Activated CD4-positive, alpha-beta memory T cell treated with anti-CD3 and anti-CD28 coated beads for 36 hours (primary cell): Measurements from ENCODE around the gene GGTA1. TPM values are rescaled to one million over a fixed set of nuclear protein-coding genes. Genes with fewer than 3 reads are reported as not detected.
"Not testable (repeated sequence)": the region's sequence is repeated elsewhere in the genome, so short reads cannot be mapped to it uniquely, and the experiment has no call there.

ENCODE experiments used
- CTCF ChIA-PET: fragments of 350-600 bp; sonication (Branson Sonifier 250); formaldehyde crosslinking; loops from one replicate; lab custom pipeline; 2021; ENCODE audit warnings: antibody characterized with exemption, inconsistent platforms; lab: Charles Lee
- POLR2A ChIA-PET: fragments of 350-600 bp; sonication (Branson Sonifier 250); formaldehyde crosslinking; loops from one replicate; lab custom pipeline; 2021; ENCODE audit warnings: antibody characterized with exemption; lab: Charles Lee
- DNase-seq: peaks from one replicate; pipeline ENCODE4 v3.0.0-alpha.2; 2020
- H3K27ac Mint-ChIP-seq: one replicate; pipeline ENCODE4 v1.8.0; 2021; ENCODE audit warnings: mixed read lengths
- H3K27me3 Mint-ChIP-seq: one replicate; pipeline ENCODE4 v1.8.0; 2021; ENCODE audit warnings: mixed read lengths
- H3K36me3 Mint-ChIP-seq: one replicate; pipeline ENCODE4 v1.8.0; 2021; ENCODE audit warnings: mixed read lengths
- H3K4me1 Mint-ChIP-seq: one replicate; pipeline ENCODE4 v1.8.0; 2021; ENCODE audit warnings: low read depth, mixed read lengths
- H3K4me3 Mint-ChIP-seq: one replicate; pipeline ENCODE4 v1.8.0; 2021; ENCODE audit warnings: mild to moderate bottlenecking, mixed read lengths
- H3K9me3 Mint-ChIP-seq: one replicate; pipeline ENCODE4 v1.8.0; 2021; ENCODE audit warnings: mixed read lengths
- intact Hi-C: fragments of 100-400 bp; cut with micrococcal nuclease; formaldehyde crosslinking; loops from one replicate; pipeline ENCODE4 v1.15.1; 2023
- total RNA-seq, 2 experiments: library from RNA; stranded (reverse); gene quantifications; one replicate each; pipeline ENCODE4 v1.2.3, GENCODE V29; 2021

Gene GGTA1
- total RNA-seq, 2 experiments from 2014 or later: not detected

DNA sequence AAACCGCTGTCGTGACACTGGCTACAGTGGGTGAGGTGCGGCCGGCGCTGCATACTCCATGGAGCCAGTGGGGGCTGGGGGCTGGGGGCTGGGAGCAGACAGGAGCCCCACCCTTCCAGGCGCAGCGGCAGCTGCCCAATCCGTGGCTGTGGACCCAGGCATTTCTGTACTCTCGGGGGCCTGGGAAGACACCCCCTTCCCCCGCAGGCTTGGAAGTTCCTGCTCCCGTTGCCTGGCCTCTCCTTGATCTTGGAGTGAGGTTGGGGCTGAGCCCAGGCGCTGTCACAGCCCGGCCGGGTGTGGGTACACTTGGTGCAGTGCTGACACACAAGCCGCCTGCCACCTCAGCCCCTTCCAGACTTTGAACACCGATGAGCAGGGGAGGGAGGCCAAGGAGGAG lies 27.7 kb upstream of the GGTA1 start:
- DNase-seq: no peak
- Mint-ChIP-seq H3K4me3 (no peak overlapping the region), H3K4me1 (no peaks in the 10 kb centered on the region), H3K9me3 (peaks cover 2% of the 10 kb centered on the region), H3K27ac (no peak overlapping the region), H3K36me3 (no peaks in the 10 kb centered on the region), H3K27me3 (peaks cover 13% of the 10 kb centered on the region)
- ChIA-PET CTCF (interaction anchor here (1.3 kb wide), 1 partner anchor 19 kb away, joined by 3 read pairs; no protein-coding TSS in a partner anchor), POLR2A (no interaction called here)
- intact Hi-C loops: no loop called here

DNA sequence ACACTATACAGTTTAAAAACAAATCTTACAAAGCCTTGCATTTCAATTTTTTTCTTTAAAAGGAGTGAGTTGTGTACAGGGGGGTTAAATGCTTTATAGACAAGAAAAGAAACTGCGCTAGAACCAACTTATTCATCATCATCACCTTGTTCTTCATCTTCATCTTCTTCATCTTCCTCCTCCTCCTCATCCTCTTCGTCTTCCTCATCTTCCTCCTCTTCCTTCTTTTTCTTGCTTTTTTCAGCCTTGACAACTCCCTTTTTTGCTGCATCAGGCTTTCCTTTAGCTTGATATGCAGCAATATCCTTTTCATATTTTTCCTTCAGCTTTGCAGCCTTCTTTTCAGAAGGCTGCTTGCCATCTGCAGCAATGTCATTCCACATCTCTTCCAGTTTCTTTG lies 20.0 kb upstream of the GGTA1 start:
- H3K27me3 Mint-ChIP-seq, intact Hi-C loops, H3K27ac Mint-ChIP-seq, H3K4me3 Mint-ChIP-seq, H3K9me3 Mint-ChIP-seq, H3K4me1 Mint-ChIP-seq, H3K36me3 Mint-ChIP-seq, CTCF ChIA-PET, DNase-seq, POLR2A ChIA-PET: not testable (repeated sequence)

DNA sequence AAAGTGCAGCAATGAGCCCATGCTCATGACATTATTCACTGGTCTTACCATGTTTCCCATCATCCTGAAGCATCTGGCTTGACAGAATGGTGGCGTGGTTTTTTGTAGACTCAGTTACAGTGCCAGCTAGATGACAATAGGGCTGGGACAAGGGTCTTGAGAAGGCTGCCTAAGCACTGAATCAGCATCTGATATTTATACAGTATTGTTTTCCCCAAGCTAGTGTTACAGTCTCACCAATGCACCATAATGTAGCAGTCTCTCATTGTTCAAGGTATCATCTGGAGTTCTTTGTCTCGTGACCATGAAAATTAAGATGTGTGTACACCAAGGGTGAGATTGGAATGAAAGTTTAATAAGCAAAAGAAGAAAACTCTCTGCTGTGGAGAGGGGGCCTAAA lies 19.0 kb upstream of the GGTA1 start:
- no peak overlapping the region for H3K4me3 Mint-ChIP-seq
- H3K27ac Mint-ChIP-seq: no peak overlapping the region
- peaks cover 6% of the 10 kb centered on the region for H3K9me3 Mint-ChIP-seq
- ChIA-PET CTCF (interaction anchor here (0.6 to 0.9 kb wide), 2 partner anchors 29 to 32 kb away, joined by 3 read pairs; no protein-coding TSS in a partner anchor), POLR2A (no interaction called here)
- no peaks in the 10 kb centered on the region for H3K4me1 Mint-ChIP-seq
- H3K27me3 Mint-ChIP-seq: peaks cover 7% of the 10 kb centered on the region
- H3K36me3 Mint-ChIP-seq: no peaks in the 10 kb centered on the region
- no peak for DNase-seq
- intact Hi-C loops: no loop called here

DNA sequence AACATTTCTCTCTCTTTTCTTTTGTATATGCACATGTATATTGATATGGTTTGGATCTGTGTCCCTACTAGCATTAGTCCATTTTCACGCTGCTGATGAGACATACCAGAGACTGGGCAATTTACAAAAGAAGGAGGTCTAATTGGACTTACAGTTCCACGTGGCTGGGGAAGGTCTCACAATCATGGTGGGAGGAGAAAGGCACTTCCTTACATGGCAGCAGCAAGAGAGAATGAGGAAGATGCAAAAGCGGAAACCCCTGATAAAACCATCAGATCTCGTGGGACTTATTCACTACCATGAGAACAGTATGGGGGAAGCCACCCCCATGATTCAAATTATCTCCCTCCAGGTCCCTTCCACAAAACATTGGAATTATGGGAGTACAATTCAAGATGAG lies 13.5 kb upstream of the GGTA1 start:
- H3K4me3 Mint-ChIP-seq, H3K9me3 Mint-ChIP-seq, H3K4me1 Mint-ChIP-seq, H3K36me3 Mint-ChIP-seq, H3K27ac Mint-ChIP-seq, intact Hi-C loops, DNase-seq, POLR2A ChIA-PET: not testable (repeated sequence)
- H3K27me3 Mint-ChIP-seq: peaks cover 10% of the 10 kb centered on the region
- CTCF ChIA-PET: interaction anchor here (1.6 kb wide), 1 partner anchor 33 kb away, joined by 3 read pairs; no protein-coding TSS in a partner anchor

DNA sequence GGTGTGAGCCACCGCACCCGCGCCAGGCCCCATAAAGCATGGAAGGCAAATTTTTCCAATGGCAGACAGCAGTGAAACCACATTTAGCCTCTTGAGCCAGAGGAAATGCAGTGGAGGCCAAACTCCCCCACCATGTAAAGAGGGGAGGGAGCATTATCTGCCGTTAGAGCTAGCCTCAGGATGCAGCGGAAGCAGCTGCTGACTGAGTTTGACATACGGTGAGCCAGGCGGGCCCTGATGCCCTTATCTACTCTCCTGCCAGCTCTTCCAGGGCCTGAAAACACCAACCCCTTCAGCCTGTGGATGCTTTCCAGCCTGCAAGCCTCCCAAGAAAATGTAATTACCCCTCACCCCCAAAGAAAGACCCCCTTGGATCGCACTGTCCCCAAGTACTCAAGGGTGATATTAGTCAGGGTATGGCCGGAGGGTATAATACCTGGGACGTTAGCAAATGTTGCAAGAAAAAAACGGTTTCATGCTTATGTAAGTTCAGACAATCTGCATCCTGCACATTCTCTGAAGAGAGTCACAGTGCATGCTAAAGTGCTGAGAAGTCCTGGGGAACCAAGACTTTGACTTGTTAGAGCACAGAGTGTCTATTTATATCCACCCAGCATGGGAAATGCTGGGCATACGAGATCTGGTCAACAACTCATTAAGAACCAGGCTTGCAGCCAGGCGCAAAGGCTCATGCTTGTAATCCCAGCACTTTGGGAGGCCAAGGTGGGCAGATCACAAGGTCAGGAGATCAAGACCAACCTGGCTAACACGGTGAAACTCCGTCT lies 11.3 kb upstream of the GGTA1 start:
- H3K4me1 Mint-ChIP-seq: no peaks in the 10 kb centered on the region
- H3K36me3 Mint-ChIP-seq: no peaks in the 10 kb centered on the region
- DNase-seq: no peak
- H3K9me3 Mint-ChIP-seq: no peaks in the 10 kb centered on the region
- H3K4me3 Mint-ChIP-seq: no peak overlapping the region
- no peak overlapping the region for H3K27ac Mint-ChIP-seq
- intact Hi-C loops: no loop called here
- POLR2A ChIA-PET: no interaction called here
- peaks cover 10% of the 10 kb centered on the region for H3K27me3 Mint-ChIP-seq
- CTCF ChIA-PET: no interaction called here

DNA sequence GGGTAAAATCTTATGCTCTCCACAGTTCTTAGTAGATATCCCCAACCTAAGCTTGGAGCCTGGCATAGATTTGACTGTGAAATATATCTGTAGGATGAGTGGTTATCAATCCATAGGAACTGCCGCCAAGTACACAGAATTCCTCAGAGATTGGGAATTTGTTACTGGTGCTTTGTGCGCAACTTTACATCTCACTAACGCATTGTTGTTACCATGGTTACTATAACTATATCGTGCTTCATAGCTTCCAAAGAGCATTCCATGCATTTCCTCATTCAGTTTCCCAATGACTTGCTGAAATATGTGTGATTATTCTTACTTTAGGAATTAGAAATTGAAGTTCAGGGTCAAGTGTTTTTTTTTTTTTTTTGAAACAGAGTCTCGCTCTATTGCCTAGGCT lies 9.5 kb upstream of the GGTA1 start:
- no peak for DNase-seq
- intact Hi-C loops: no loop called here
- Mint-ChIP-seq H3K27ac (no peak overlapping the region), H3K36me3 (no peaks in the 10 kb centered on the region), H3K27me3 (peaks cover 13% of the 10 kb centered on the region), H3K4me1 (no peaks in the 10 kb centered on the region), H3K9me3 (no peaks in the 10 kb centered on the region), H3K4me3 (no peak overlapping the region)
- ChIA-PET POLR2A (no interaction called here), CTCF (no interaction called here)

DNA sequence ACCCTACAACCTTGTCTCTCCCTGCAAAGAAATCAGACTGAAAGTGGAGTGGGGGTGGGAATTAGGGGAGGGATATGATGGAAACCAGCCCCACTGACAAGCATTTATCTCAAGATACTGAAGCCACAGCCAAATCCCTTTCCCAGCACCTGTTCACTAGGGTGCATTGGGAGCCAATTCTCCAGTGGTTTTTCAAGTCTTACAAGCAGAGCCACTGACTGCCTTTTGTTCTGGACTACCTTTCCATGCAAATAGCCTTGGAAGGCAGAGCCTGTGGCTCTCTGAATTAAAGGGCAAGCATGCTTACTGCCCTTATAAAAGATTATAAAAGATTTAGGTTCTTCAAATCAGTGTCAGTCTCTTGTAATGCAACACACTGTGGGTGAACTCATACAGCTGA lies 8.8 kb upstream of the GGTA1 start:
- no peak for DNase-seq
- ChIA-PET POLR2A (no interaction called here), CTCF (no interaction called here)
- intact Hi-C loops: no loop called here
- Mint-ChIP-seq H3K36me3 (no peaks in the 10 kb centered on the region), H3K27ac (no peak overlapping the region), H3K9me3 (no peaks in the 10 kb centered on the region), H3K4me1 (no peaks in the 10 kb centered on the region), H3K27me3 (peaks cover 17% of the 10 kb centered on the region), H3K4me3 (no peak overlapping the region)

DNA sequence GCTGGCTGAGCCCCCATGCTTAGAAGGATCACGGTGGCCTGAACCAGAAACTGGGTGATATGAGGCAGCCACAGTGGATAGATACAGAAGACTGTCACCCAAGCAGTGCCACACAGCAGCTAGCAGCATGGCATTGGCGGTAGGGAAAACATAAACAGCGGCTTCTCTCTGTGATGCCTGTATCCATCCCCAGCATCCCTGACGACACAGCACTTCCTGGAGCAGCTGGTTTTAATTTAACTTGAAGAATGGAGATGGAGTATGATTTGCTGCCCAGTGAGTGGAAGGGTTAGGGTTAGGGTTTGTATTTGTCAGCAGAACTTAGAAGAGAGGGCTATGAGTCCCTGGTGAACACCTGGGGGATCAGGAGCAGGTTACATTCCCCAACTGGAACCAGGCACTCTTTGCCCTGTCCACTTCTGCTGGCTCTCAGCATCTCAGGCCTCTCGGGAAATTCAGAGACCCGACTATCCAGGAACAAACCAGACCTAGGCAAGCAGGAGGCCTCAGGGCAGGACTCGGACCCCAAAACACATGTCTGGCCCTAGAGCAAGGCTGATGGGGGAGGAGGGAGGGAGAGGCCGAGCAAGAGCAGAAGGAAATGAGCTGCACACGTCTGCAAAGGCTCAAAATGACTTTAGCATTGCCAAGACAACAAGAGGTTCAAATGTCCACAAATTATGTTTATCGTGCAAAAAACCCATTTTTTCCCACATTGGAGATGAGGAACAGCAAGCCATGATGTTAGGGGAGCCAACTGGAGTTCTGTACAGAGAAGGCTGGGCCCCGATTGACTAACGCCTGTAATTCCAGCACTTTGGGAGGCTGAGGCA lies 6.5 kb upstream of the GGTA1 start:
- CTCF ChIA-PET: no interaction called here
- H3K4me1 Mint-ChIP-seq: no peaks in the 10 kb centered on the region
- H3K4me3 Mint-ChIP-seq: no peak overlapping the region

DNA sequence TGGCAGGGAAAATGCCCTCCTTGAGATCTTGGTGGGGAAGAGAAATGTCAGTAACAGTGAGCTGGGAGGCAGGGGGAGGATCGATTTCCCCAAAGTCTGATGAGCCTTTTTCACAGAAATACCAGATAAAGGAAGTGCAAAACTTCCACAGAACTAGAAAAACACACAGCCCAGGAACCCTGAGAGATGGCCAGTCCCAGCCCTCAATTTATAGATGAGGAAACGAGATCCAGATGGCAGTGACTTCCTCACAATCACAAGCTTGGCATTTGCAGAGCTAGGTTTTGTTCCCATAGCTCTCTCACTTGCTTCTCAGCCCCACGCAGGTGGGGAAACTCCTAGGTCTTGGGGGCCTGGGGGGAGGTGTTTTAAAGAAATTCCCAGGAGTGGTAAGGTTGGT lies 3.8 kb upstream of the GGTA1 start:
- Mint-ChIP-seq H3K27me3 (peaks cover 37% of the 10 kb centered on the region), H3K27ac (no peak overlapping the region), H3K4me3 (no peak overlapping the region), H3K4me1 (peaks cover 14% of the 10 kb centered on the region), H3K36me3 (no peaks in the 10 kb centered on the region), H3K9me3 (no peaks in the 10 kb centered on the region)
- ChIA-PET CTCF (interaction anchor here (0.7 kb wide), 1 partner anchor 226 kb away, joined by 3 read pairs; no protein-coding TSS in a partner anchor), POLR2A (no interaction called here)
- intact Hi-C loops: no loop called here
- no peak for DNase-seq

More for the DNA sequence above, 6.5 kb upstream of the GGTA1 start:
- no peak for DNase-seq
- POLR2A ChIA-PET: no interaction called here
- H3K27ac Mint-ChIP-seq: no peak overlapping the region
- no peaks in the 10 kb centered on the region for H3K36me3 Mint-ChIP-seq
- intact Hi-C loops: no loop called here
- H3K27me3 Mint-ChIP-seq: peaks cover 26% of the 10 kb centered on the region
- H3K9me3 Mint-ChIP-seq: no peaks in the 10 kb centered on the region

DNA sequence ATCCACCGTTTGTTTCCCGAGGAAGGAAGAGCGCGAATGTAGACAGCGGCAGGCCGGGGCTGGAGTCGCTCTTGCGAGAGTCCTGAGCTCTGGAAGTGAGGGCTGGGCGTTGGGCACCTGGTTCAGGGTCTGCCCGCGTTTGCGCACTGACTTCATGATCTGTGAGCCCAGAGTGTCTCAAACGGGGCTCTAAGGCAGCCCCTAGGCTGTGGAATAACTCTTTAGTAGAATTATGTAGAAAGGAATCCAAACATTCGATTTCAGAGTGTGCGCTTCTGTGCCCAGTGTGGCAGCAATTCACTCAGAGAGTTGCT lies 478 bp upstream of the GGTA1 start:
- CTCF ChIA-PET: no interaction called here
- DNase-seq: no peak
- intact Hi-C loops: no loop called here
- Mint-ChIP-seq H3K27ac (no peak overlapping the region), H3K36me3 (no peaks in the 10 kb centered on the region), H3K27me3 (peaks cover 55% of the 10 kb centered on the region), H3K4me3 (peak overlapping the region; percentile 32), H3K9me3 (peaks cover 5% of the 10 kb centered on the region), H3K4me1 (peaks cover 17% of the 10 kb centered on the region)
- POLR2A ChIA-PET: no interaction called here

DNA sequence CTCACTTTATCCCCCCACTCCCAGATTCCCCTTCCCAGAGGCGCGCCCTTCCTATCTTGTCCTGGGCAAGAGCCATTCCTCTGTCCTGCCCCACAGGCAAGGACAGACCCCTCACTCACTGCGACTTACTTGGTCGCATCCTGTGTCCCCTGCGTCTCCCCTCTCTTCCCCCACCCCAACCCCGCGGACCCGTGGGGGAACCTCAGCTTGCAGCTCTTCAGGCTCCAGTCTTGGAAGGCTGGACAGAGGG lies 542 bp downstream of the GGTA1 start:
- ChIA-PET CTCF (no interaction called here), POLR2A (no interaction called here)
- intact Hi-C loops: loop anchor here (10.0 kb wide), 1 partner anchor 54 kb away; no protein-coding TSS in a partner anchor
- H3K36me3 Mint-ChIP-seq: no peaks in the 10 kb centered on the region
- H3K4me1 Mint-ChIP-seq: peaks cover 17% of the 10 kb centered on the region
- H3K9me3 Mint-ChIP-seq: peaks cover 5% of the 10 kb centered on the region
- DNase-seq: no peak
- H3K4me3 Mint-ChIP-seq: peak overlapping the region; percentile 58
- peaks cover 55% of the 10 kb centered on the region for H3K27me3 Mint-ChIP-seq
- H3K27ac Mint-ChIP-seq: no peak overlapping the region

DNA sequence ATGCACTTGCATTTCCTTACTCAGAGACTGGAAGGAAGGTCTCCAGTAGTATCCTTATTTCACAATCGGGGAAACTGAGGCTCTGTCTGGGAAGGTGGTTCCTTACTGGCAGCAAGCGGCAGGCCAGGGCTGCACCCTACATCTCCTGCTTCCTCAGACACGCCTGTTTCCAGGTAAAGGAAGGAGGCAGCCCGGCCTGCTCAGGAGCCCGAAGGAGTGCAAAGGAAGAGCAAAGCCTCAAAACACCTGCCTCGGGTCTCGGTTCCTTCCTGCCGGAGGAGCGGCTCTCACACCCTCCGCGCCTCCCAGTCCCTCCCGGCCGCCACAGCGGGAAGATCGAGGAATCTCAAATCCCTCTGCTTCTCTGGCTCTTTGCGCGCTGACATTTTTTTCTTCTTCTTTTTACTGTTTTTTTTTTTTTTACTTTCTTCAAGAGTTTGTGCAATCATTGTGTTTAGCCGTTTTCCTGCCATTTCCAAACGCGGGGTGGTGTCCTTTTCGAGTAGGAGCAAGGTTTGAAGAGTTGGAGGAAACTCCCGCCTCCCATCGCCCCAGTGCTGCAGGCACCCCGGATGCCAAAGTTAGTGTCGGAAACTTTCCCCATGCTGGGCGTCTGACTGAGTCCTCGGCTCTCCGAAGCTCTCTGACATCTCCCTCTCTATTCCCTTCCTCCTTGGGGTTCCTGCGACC lies 1.0 kb downstream of the GGTA1 start:
- H3K36me3 Mint-ChIP-seq: no peaks in the 10 kb centered on the region
- CTCF ChIA-PET: interaction anchor here (1.0 to 1.3 kb wide), 4 partner anchors 23 to 167 kb away, joined by 3 to 6 read pairs (median 3); no protein-coding TSS in a partner anchor
- H3K27me3 Mint-ChIP-seq: peaks cover 53% of the 10 kb centered on the region
- H3K9me3 Mint-ChIP-seq: peaks cover 5% of the 10 kb centered on the region
- H3K27ac Mint-ChIP-seq: no peak overlapping the region
- POLR2A ChIA-PET: no interaction called here
- H3K4me3 Mint-ChIP-seq: peak overlapping the region; percentile 58
- peak; percentile 13 for DNase-seq
- peaks cover 17% of the 10 kb centered on the region for H3K4me1 Mint-ChIP-seq
- intact Hi-C loops: loop anchor here (1.0 to 10.0 kb wide), 2 partner anchors 54 to 178 kb away; no protein-coding TSS in a partner anchor
